RWPE1 (cell line): ENCODE measurements around the gene ENAH.
"Not testable (repeated sequence)": the region's sequence is repeated elsewhere in the genome, so short reads cannot be mapped to it uniquely, and the experiment has no call there.

Experiments used
- CTCF ChIA-PET: fragments of 350-600 bp; sonication (Branson Sonifier 250); formaldehyde crosslinking; extraction: SDS; loops from one replicate; lab custom pipeline; 2021; lab: Yijun Ruan, JAX
- POLR2A ChIA-PET: fragments of 400-600 bp; formaldehyde crosslinking; extraction: SDS; loops from one replicate; lab custom pipeline; 2020; ENCODE audit warnings: antibody characterized with exemption; ENCODE audit not compliant: low non-redundant PET; lab: Yijun Ruan, JAX
- DNase-seq: peaks from one replicate; pipeline ENCODE4 v3.0.0; 2012; ENCODE audit warnings: low spot score
- H3K27ac ChIP-seq: fragments of 450-650 bp; 2 replicates; pipeline ENCODE4 v1.5.1; 2017
- TF ChIP-seq, protein P1 (sequence below): fragments of 450-650 bp; conservative IDR thresholded peaks from 2 replicates; pipeline ENCODE4 v1.5.1; 2017; ENCODE audit warnings: low read depth, mild to moderate bottlenecking

ENAH gene

DNA sequence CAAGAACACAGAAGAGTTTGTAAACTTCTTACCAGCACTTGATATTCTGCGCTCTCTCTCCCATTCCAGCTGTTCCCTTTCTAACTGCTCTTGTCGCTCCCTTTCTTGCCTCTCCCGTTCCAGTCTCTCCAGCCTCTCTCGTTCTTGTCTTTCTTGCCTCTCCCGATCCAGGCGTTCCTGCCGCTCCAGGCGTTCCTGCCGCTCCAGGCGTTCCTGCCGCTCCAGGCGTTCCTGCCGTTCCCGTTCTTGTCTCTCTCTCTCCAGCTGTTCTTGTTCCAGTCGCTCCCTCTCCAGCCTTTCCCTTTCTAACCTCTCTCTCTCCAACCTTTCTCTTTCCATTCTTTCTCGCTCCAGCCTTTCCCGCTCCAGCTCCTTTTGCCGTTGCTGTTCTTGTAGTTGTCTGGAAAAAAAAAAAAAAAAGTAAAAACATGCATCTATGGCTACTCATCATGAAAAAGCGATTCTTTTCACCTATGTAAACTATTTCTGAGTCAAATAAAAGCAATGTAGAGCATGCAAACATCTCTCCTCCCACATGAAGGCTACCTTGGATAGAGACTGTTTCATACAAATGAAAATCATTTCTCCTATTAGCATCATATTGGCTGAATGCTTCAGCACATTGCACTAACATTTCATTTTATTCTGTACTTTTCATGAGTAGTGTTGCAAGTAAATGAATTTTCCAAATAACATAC lies 133.6 kb downstream of the ENAH start:
- ChIA-PET CTCF (interaction anchor here (0.7 kb wide), 2 partner anchors 784 to 1102 kb away, joined by 3 to 5 read pairs; no protein-coding TSS in a partner anchor), POLR2A (no interaction called here)
- no peak for DNase-seq
- TF ChIP-seq, protein P1, sequence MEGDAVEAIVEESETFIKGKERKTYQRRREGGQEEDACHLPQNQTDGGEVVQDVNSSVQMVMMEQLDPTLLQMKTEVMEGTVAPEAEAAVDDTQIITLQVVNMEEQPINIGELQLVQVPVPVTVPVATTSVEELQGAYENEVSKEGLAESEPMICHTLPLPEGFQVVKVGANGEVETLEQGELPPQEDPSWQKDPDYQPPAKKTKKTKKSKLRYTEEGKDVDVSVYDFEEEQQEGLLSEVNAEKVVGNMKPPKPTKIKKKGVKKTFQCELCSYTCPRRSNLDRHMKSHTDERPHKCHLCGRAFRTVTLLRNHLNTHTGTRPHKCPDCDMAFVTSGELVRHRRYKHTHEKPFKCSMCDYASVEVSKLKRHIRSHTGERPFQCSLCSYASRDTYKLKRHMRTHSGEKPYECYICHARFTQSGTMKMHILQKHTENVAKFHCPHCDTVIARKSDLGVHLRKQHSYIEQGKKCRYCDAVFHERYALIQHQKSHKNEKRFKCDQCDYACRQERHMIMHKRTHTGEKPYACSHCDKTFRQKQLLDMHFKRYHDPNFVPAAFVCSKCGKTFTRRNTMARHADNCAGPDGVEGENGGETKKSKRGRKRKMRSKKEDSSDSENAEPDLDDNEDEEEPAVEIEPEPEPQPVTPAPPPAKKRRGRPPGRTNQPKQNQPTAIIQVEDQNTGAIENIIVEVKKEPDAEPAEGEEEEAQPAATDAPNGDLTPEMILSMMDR, result no peak
- no peak overlapping the region for H3K27ac ChIP-seq

DNA sequence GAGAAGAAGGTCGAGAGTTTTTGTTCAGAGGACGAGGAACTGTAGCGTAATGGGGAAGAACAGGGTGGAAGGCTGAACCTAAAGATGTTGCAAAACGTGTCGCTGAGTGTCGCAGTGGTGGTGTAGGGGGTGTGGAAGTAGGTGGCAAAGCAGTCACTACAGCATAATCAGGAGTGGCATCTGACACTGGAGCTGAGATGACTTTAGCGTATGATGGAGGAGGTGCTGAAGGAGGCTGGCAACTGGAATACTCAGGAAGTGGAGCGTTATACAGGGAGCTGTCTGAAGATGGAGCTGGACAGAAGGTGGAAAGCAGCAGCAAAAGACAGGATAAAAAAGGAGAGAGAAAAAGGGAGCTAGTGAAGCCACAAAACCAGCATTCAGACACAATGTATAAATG lies 135.2 kb downstream of the ENAH start:
- TF ChIP-seq, protein P1, result no peak
- DNase-seq, result no peak
- CTCF ChIA-PET, result interaction anchor here (0.5 to 1.1 kb wide), 4 partner anchors 10 to 90 kb away, joined by 3 to 7 read pairs (median 3); no protein-coding TSS in a partner anchor

DNA sequence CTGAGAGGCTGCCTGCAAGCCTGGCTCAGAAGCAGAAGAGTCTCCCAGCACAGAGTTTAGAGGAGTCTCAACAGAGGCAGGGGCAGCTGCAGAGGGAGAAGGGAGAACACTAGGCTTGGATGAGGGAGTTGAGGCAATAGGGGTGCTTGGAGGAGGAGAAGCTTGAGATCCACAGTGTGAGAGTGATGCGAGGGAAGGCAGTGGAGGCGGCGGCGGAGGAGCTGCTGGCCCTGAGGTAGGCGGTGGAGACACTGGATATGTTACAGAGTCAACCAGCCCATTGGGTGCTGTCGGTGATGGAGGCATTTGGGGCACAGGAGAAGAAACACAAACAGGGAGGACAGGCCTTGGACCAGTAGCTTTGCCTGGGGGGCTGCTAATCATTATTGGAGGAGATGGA lies 135.7 kb downstream of the ENAH start:
- POLR2A ChIA-PET, result no interaction called here

More for the DNA sequence above, 135.2 kb downstream of the ENAH start:
- POLR2A ChIA-PET, result no interaction called here
- no peak overlapping the region for H3K27ac ChIP-seq

DNA sequence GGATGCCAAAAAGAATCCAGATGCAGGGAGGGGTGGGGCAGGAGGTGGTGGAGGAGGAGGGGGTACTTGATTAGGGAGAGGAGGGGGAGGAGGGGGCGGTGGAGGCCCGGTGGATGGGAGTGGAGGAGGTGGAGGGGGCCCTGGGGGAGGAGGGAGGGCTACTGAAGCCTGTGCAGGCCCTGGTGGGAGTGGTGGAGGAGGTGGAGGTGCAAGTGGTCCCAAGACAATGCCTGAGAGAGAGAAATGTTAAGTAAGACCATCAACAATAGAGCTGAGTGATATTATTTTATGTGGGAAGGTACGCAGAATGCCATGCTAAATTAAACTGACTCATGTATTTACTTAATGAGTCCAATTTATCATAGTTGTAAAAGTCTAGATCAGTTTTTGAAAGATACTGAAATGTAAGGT lies 138.2 kb downstream of the ENAH start:
- ChIA-PET CTCF (interaction anchor here (0.6 to 0.9 kb wide), 2 partner anchors 34 to 182 kb away, joined by 3 to 4 read pairs; no protein-coding TSS in a partner anchor), POLR2A (interaction anchor here (0.6 kb wide), 1 partner anchor 264 kb away, joined by 6 read pairs; no protein-coding TSS in a partner anchor)
- H3K27ac ChIP-seq, result no peak overlapping the region
- TF ChIP-seq, protein P1, result no peak
- no peak for DNase-seq

More for the DNA sequence above, 135.7 kb downstream of the ENAH start:
- TF ChIP-seq, protein P1, result no peak
- H3K27ac ChIP-seq, result no peak overlapping the region
- CTCF ChIA-PET, result interaction anchor here (0.5 to 0.6 kb wide), 2 partner anchors 72 to 89 kb away, joined by 3 to 7 read pairs; no protein-coding TSS in a partner anchor
- DNase-seq, result no peak

DNA sequence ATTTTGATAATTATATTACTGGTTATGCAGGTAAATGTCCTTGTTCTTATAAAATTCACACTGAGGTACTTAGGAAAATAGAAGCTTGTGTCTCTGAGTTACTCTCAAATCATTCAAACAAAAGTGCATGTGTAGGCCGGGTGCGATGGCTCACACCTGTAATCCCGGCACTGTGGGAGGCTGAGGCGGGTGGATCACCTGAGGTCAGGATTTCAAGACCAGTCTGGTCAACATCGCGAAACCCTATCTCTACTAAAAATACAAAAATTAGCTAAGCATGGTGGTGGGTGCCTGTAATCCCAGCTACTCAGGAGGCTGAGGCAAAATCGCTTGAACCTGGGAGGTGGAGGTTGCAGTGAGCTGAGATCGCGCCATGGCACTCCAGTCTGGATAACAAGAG lies 139.3 kb downstream of the ENAH start:
- DNase-seq, POLR2A ChIA-PET, H3K27ac ChIP-seq: not testable (repeated sequence)
- CTCF ChIA-PET, result interaction anchor here (0.6 kb wide), 1 partner anchor 156 kb away, joined by 4 read pairs; no protein-coding TSS in a partner anchor

DNA sequence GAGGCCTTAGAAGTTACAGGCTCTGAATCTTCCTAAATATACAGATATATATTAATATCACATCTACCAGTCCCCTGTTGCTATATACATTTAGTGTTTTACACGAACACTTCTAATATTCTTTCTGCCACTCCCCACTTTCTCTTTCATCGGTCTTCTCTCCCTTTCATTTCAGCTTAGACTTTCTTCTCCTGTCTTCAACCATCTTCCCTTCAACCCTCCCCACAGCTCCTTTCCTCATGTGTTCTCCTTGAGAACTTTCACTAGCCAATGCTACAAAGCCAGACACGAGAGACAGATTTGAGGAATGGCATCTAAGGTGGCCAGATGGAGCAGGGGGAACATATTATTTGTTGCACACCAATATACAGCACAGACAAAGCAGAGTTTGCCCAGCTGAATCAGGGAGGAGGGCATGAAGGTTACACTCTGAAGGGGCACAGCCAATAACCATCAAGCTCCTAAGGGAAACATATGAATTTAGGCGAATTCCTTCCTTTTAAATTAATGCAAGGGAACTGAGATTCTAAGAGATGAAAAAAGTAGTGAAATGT lies 141.0 kb downstream of the ENAH start:
- no peak for DNase-seq
- POLR2A ChIA-PET, result interaction anchor here (0.6 kb wide), 1 partner anchor 457 kb away, joined by 4 read pairs; no protein-coding TSS in a partner anchor
- TF ChIP-seq, protein P1, result no peak
- CTCF ChIA-PET, result interaction anchor here (2.6 kb wide), 1 partner anchor 261 kb away, joined by 7 read pairs; no protein-coding TSS in a partner anchor
- no peak overlapping the region for H3K27ac ChIP-seq

DNA sequence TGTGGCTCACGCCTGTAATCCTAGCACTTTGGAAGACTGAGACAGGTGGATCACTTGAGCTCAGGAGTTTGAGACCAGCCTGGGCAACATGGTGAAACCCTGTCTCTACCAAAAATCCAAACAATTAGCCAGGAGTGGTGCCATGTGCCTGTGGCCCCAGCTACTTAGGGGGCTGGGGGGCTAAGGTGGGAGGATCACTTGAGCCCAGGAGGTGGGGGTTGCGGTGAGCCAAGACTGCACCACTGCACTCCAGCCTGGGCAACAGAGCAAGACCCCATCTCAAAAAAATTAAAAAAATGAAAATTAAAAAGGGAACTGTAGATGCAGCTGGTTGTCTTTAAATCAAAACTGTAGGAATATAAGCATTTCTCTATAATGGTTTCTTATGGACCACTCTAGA lies 142.2 kb downstream of the ENAH start:
- DNase-seq, POLR2A ChIA-PET, H3K27ac ChIP-seq: not testable (repeated sequence)
- CTCF ChIA-PET, result interaction anchor here (0.6 to 2.6 kb wide), 4 partner anchors 89 to 262 kb away, joined by 3 to 7 read pairs (median 4); no protein-coding TSS in a partner anchor
